Measurements from ENCODE around the gene HDAC9. TPM values are rescaled to one million over a fixed set of nuclear protein-coding genes. Genes with fewer than 3 reads are reported as not detected.

Gene HDAC9
- total RNA-seq, 1 experiment from 2014 or later, result 4.3 TPM

DNA sequence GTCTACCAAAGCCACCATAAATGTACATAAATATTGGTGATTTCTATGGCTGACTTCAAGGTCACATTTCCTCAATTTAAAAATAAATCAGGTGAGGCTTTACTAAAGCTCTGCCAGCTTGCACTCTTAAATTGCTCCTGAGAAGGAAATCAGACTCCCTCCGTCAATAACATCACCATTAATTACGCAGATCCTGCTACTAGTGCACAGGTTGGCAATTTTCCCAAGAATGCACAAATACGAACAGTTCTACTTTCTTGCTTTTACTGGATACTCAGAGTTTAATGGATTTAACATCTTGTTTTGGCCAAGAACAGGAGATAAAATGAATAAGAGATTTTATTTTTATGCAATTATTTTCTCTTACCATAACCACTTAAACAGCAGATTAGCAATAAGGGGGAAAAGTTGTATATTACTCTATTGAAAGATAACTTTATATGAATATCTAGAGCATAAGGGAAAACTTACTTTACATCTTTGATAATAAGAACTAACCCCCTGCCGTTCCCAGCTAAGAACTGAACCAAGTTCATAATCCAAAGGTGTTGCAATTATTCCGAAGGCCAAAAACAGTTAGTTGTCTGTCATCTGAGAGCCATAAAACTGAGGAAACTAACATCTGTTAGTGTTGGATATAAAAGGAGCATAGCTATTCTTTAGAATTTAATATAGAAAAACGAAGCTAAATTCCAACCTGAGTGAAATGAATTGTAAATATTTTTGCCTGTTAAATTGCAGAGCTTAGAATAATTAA lies 481.3 kb downstream of the HDAC9 start (continued):
- TF ChIP-seq, protein P1, sequence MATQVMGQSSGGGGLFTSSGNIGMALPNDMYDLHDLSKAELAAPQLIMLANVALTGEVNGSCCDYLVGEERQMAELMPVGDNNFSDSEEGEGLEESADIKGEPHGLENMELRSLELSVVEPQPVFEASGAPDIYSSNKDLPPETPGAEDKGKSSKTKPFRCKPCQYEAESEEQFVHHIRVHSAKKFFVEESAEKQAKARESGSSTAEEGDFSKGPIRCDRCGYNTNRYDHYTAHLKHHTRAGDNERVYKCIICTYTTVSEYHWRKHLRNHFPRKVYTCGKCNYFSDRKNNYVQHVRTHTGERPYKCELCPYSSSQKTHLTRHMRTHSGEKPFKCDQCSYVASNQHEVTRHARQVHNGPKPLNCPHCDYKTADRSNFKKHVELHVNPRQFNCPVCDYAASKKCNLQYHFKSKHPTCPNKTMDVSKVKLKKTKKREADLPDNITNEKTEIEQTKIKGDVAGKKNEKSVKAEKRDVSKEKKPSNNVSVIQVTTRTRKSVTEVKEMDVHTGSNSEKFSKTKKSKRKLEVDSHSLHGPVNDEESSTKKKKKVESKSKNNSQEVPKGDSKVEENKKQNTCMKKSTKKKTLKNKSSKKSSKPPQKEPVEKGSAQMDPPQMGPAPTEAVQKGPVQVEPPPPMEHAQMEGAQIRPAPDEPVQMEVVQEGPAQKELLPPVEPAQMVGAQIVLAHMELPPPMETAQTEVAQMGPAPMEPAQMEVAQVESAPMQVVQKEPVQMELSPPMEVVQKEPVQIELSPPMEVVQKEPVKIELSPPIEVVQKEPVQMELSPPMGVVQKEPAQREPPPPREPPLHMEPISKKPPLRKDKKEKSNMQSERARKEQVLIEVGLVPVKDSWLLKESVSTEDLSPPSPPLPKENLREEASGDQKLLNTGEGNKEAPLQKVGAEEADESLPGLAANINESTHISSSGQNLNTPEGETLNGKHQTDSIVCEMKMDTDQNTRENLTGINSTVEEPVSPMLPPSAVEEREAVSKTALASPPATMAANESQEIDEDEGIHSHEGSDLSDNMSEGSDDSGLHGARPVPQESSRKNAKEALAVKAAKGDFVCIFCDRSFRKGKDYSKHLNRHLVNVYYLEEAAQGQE (IDR thresholded peaks at IDR 0.05; ENCODE audit: low read depth), result no peak
- TF ChIP-seq, protein P2, sequence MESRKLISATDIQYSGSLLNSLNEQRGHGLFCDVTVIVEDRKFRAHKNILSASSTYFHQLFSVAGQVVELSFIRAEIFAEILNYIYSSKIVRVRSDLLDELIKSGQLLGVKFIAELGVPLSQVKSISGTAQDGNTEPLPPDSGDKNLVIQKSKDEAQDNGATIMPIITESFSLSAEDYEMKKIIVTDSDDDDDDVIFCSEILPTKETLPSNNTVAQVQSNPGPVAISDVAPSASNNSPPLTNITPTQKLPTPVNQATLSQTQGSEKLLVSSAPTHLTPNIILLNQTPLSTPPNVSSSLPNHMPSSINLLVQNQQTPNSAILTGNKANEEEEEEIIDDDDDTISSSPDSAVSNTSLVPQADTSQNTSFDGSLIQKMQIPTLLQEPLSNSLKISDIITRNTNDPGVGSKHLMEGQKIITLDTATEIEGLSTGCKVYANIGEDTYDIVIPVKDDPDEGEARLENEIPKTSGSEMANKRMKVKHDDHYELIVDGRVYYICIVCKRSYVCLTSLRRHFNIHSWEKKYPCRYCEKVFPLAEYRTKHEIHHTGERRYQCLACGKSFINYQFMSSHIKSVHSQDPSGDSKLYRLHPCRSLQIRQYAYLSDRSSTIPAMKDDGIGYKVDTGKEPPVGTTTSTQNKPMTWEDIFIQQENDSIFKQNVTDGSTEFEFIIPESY (IDR thresholded peaks at IDR 0.05; ENCODE audit: extremely low read depth, insufficient replicate concordance, low read length), result no peak
- no peak for TF ChIP-seq EZH2phosphoT487 (IDR thresholded peaks at IDR 0.05; ENCODE audit: borderline replicate concordance)

DNA sequence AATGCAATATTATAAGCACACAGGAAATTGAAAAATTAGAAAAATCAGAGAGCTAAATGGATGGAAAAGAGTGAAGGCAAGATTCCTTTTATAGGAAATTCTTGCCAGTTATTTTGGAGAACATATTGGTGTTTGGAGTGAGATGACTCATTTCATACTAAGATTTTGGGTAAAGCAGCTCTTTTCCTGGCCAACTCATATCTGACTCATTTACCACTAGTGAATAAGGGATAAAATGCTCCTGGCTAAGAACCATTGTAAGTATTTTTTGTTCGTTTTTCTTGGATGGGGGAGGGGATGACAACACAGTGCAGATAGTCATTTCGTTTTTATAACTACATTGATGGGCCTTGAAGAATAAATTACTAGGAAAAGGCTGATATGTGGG lies 482.6 kb downstream of the HDAC9 start:
- DNase-seq (ENCODE audit: low read depth, low spot score), result peak; percentile 43
- TF ChIP-seq SP1 (IDR thresholded peaks at IDR 0.05; ENCODE audit: low read depth) (peak; percentile 51), ZNF274 (IDR thresholded peaks at IDR 0.05; ENCODE audit: low read depth, low read length) (no peak), JUND (IDR thresholded peaks at IDR 0.05) (peak; percentile 79), TCF7L2 (IDR thresholded peaks at IDR 0.05; ENCODE audit: borderline replicate concordance, extremely low read depth, insufficient read depth, insufficient read length) (no peak), SIN3A (IDR thresholded peaks at IDR 0.05; ENCODE audit: low read depth) (0 out of 2 replicates have a peak, but pooled peaks have one; percentile 22), YY1 (IDR thresholded peaks at IDR 0.05; ENCODE audit: extremely low read depth, insufficient replicate concordance, low read depth, low read length) (no peak), RAD21 (IDR thresholded peaks at IDR 0.05; ENCODE audit: low read depth) (peak; percentile 19; the same call in 1 of the 2 replicates), CEBPB (IDR thresholded peaks at IDR 0.05; ENCODE audit: low read depth) (0 out of 2 replicates have a peak, but pooled peaks have one; percentile 38)
- TF ChIP-seq, protein P1 (IDR thresholded peaks at IDR 0.05; ENCODE audit: low read depth), result no peak
- TF ChIP-seq, protein P3, sequence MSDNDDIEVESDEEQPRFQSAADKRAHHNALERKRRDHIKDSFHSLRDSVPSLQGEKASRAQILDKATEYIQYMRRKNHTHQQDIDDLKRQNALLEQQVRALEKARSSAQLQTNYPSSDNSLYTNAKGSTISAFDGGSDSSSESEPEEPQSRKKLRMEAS (IDR thresholded peaks at IDR 0.05), result no peak
- TF ChIP-seq, protein P4, sequence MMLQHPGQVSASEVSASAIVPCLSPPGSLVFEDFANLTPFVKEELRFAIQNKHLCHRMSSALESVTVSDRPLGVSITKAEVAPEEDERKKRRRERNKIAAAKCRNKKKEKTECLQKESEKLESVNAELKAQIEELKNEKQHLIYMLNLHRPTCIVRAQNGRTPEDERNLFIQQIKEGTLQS (IDR thresholded peaks at IDR 0.05), result no peak

More for the DNA sequence above, 482.6 kb downstream of the HDAC9 start:
- no peaks in the 10 kb centered on the region for H3K27me3 ChIP-seq (ENCODE audit: insufficient read depth, low read length)
- ATAC-seq, result peak; percentile 60
- no peaks in the 10 kb centered on the region for H3K9me3 ChIP-seq (ENCODE audit: control insufficient read depth in 1 of 2, insufficient read depth in 1 of 2, low read depth in 1 of 2, low read length in 2 of 2)
- peaks cover 0 to 33% of the 10 kb centered on the region in 2 experiments; a peak in 2 of 4 replicates for H3K4me1 ChIP-seq (ENCODE audit: control insufficient read depth in 1 of 2, insufficient read depth in 2 of 2, low read length in 2 of 2)
- no peak overlapping the region for H3K9ac ChIP-seq (ENCODE audit: low read length)
- peak overlapping the region; percentile 47 for H2AFZ ChIP-seq (ENCODE audit: low read depth, low read length, poor library complexity, severe bottlenecking)
- intact Hi-C loops (cut with micrococcal nuclease), result no loop called here
- BruUV-seq (replicated peaks), result no TSS peak
- H3K36me3 ChIP-seq (ENCODE audit: control insufficient read depth in 1 of 2, insufficient read depth in 2 of 2, low read length in 2 of 2), result no peaks in the 10 kb centered on the region
- H4K20me1 ChIP-seq (ENCODE audit: insufficient read depth), result no peaks in the 10 kb centered on the region
- ChIA-PET RAD21 (ENCODE audit: low non-redundant PET in 1 of 2, low total read pairs in 2 of 2, uncharacterized antibody in 2 of 2, unreplicated experiment in 2 of 2) (no interaction called here), POLR2A (interaction anchor here (1.2 kb wide), 1 partner anchor 30 kb away, joined by 3 read pairs; no protein-coding TSS in a partner anchor), CTCF (no interaction called here)
- H3K4me2 ChIP-seq (ENCODE audit: low read length), result peak overlapping the region; percentile 47
- no peak overlapping the region for H3K27ac ChIP-seq (ENCODE audit: low read depth, low read length)
- H3K4me3 ChIP-seq (replicated peaks in 1 of 2; ENCODE audit: low read depth in 1 of 2, low read length in 2 of 2), result no peak overlapping the region; a peak in 1 of 4 replicates
- H3K79me2 ChIP-seq (ENCODE audit: insufficient read depth, low read length), result no peaks in the 10 kb centered on the region
- no peaks in the 10 kb centered on the region for H3K9me2 ChIP-seq (ENCODE audit: insufficient read depth)
